Stimulated activated CD4-positive, alpha-beta T cell treated with anti-CD3 and anti-CD28 coated beads, Interleukin-12 subunit alpha, Interleukin-12 subunit beta, amount 100 ng/mL, for 48 hours (primary cell): ENCODE measurements around the gene LCE1C.

ENCODE experiments used
- DNase-seq, 3 donors: peaks; one replicate each; pipeline ENCODE4 v3.0.0-alpha.2; 2020; ENCODE audit warnings: low read depth in 2 of 3, low spot score in 1 of 3

LCE1C gene, protein sequence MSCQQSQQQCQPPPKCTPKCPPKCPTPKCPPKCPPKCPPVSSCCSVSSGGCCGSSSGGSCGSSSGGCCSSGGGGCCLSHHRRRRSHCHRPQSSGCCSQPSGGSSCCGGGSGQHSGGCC

DNA sequence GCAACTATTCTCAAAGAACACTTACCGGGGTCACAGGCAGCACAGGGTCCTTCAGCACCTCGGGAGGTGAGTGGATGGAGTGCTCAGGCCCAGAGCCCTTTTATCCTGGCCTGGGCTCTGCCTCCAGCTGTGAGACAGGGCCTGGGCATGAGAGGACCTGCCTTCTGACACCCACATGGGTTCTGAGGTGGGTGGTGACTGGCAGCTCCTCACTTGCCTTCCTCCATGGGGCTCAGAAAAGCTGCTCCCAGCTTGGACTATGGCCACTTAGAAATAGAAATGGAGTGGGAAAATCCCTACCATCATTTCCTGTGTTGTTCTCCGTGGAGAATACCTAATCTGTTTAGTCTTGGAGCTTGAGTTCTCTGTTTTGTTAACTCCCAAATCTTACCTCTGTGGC, at the start of gene LCE1C:
Gene LCE1C (minus strand): TSS at position 76 of the 400 bp plus-strand sequence. CDS start 1,173 bp downstream, outside the sequence.
- no peak for DNase-seq

DNA sequence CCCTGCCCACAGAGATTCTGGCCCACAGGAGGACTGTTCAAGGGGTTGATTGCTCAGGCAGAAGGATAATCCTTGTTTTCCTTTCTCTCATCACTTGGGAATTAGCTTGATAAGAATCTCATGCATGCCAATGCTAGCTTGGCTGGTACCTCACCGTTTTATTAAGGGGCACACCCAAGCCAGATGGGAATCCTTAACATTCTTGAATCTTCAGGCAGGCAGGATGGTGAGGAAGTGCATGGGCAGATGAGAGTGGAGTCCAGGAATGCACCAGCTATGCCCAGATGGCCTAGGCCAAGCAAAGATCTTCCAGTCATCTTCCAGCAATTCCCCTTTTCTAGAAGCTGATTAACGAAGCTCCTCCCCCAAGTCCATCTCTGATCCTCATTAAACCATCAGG, 49.2 kb upstream of the LCE1C start:
- DNase-seq = no peak

DNA sequence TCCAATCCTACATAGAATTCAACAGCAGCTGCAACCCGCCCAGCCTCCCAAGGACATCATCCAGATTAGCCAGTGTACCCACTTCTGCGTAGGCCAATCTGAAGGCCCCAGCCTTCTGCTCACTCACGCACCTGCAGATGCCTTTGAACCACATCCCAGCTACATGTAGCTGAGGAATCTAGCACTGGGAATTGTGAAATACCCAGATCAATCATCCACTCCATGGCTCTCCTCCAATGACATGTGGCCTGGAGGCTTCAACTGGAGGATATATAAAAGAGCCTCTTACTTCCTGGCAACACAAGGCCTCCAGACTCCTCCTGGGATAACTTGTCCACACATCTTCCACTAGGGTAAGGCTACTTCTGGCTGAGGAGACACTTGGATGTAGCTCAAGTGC, 36.1 kb upstream of the LCE1C start, which contains the start of gene LCE6A:
Gene LCE6A (plus strand): TSS at position 301 of the 400 bp plus-strand sequence. CDS start 665 bp downstream, outside the sequence.
- no peak for DNase-seq

DNA sequence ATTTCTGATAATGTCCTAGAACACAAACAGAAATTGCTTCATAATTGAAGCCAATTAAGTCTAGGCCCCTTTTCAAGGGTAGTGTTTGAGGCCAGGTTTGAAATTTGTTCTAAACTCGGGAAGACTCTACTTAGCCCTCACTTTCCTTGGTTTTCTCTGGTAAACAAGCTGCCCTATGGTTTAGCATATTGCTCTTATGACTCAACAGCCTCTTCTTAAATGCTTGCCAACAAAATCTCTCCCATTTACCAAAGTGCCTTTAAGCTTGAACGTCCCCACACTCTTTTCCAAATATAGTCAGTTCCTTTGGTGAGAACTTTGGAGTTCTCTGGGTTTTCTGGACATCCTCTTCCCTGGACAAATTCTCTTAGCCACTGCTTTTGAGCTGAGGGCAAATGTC, 30.4 kb upstream of the LCE1C start:
- no peak for DNase-seq

DNA sequence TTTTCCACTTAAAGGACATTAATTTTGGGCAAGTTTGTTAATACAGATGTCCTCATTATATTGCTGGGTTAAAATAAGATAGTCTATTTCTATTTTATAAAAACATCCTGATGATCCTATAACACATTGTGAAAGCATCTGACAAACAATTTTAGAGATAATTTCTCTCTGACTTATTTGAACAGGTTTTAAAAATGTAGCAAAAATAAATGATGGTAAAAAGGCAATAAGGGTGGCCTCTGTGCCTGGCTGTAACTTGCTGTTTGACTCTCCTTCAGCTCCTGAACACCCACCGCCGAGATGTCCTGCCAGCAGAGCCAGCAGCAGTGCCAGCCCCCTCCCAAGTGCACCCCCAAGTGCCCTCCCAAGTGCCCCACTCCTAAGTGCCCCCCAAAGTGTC, 20.7 kb upstream of the LCE1C start, which contains the start of gene LCE1A:
Gene LCE1A (plus strand): TSS at position 301 of the 400 bp plus-strand sequence. CDS start 0 bp downstream, at position 301.
- DNase-seq = no peak

DNA sequence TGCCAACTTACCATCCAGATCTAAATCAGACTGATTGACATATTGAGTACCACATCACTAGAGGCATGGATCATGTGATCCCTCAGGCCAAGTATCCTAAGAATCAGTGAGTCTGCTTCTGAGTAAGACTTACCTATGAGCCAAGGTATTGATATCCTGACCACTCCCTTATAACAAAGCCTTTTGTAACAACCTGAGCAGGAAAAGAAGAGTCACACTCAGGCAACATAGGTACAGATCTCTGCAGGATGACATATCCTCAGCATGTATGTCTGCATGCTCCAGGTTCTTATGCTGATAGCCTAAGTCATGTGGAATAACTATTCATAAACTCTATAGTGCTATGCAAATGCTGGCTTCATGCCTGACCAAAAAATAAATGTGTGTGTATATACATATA, 18.5 kb upstream of the LCE1C start:
- DNase-seq = no peak

DNA sequence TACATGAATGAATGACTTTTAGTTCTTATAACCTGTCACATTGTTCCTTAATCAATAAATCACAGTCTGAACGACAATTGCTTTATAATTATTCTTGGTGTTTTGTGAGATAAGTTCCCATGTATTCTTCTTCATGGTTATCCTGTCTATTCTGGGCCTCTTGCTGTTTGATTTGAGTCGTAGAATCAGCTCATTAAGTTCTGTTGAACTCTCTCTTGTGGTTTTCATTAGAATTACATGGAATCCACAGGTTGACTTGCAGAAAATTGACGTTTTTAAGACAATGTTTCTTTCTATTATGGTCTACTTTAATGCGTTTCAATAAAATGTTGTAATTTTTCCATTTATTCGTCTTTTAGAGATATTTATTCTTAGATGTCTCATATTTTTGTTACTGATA, 16.8 kb upstream of the LCE1C start:
- DNase-seq = no peak

DNA sequence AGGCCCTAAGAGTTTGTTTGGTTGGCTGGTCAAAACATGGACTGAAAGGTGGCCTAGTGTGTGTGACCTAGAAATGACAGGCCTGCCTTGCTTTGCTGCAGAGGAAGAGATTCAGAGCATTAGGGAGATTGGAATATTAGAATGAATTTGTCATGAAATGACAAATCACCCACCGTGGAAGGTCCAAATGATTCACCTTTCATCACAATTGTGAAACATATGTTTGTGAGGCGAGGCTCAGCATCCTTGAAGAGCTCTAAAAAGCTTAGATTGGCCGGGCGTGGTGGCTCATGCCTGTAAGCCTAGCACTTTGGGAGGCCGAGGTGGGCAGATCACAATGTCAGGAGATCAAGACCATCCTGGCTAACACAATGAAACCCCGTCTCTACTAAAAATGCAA, 10.9 kb upstream of the LCE1C start:
- no peak for DNase-seq

DNA sequence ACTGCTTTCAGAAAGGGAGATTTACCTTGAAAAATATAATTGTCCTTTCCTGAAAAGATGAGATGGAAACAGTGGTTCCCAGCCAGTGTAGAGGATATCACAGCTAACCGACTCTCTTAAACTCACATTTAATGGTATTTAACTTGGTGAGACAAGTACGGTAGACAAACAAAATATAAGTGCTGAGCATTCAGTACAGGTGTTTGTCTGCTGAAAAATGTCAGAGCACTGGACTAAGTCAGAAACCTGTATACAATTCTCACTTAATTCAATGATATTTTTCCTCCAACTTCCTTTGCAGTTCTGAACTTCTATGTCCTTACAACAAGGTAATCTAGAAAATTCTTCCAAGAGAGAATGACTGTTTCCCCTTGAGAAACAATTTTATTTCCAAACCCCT, 5.2 kb upstream of the LCE1C start, which contains the start of gene LCE1B:
Gene LCE1B (plus strand): TSS at position 301 of the 400 bp plus-strand sequence. CDS start 476 bp downstream, outside the sequence.
- DNase-seq = no peak

DNA sequence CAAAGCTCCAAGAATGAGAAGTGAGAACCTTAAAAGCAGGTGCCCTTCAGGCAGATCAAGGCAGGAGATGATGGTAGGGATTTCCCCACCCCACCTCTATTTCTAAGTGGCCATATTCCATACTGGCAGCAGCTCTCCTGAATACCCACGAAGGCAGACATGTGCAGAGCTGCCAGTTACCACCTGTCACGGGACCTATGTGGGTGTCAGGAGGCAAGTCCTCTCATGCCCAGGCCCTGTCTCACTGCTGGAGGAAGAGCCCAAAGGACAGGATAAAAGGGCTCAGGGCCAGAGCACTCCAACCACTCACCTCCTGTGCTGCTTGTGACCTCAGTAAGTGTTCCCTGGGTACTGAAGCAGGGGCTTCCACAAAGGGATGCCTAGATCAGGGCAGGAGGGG, 4.6 kb upstream of the LCE1C start:
- DNase-seq = no peak

DNA sequence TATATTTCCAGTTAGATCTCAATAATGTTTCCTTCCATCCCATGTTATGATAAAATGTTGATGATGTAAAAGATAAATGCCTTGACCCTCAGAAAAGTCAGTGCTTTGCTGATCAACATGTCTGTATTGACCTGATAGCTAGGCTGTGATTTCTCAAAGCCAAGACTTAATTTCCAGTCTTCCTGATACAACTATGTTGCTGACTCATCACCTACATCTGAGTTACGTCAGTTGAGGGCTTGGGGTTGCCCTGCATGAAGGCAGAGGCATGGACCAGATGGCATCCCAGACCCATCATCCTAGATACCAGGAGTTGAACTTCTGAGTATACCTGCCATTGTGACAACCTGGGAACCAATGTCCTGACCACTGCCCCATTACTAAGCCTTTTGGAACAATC, 5.1 kb downstream of the LCE1C start:
- DNase-seq = no peak

DNA sequence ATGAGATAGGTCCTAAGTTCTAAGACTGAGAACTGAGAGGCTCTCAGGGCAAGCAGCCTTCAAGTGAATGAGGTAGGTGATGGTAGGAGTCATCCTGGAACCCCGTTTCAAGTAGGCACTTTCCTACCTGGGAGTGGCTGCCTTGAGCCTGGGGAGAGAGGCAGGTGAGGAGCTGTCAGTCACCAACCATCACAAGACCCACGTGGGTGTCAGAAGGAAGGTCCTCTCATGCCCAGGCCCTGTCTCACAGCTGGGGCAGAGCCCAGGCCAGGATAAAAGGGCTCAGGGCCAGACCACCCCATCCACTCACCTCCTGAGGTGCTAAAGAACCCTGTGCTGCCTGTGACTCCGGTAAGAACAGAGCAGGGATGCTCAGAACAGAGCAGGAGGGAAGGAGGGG, 10.0 kb downstream of the LCE1C start, which contains the start of gene LCE1D:
Gene LCE1D (plus strand): TSS at position 301 of the 400 bp plus-strand sequence. CDS start 1,074 bp downstream, outside the sequence.
- DNase-seq = no peak

DNA sequence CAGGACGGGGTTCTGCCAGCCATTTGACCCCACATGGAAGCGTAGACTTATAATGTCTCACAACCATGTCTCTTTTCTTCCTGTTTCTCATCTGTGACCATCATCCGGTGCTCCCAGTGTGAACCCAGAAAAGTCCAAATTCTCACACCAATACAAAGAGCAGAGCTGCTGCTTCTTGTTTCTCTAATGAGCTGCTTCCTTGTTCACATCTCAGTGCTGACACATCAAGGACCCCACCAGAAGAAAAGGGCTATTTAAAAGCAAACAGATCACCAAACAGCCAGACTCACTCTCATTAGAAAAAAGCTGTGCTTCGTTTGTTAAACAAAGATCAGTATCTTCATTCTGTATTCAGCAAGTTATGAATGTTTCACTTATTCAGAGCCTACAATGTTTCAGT, 10.8 kb downstream of the LCE1C start:
- no peak for DNase-seq

DNA sequence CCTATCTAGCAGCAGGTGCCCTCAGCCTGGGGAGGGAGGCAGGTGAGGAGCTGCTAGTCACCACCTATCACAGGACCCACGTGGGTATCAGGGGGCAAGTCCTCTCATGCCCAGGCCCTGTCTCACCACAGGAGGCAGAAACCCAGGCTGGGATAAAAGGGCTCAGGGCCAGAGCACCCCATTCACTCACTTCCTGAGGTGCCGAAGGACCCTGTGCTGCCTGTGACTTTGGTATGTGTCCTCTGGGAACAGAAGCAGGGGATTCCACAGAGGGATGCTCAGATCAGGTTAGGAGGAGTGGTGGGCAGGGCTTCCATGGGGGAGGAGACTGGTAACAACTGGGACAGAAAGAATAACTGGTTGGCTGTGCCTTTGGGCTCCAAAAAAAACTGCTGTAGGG, 20.4 kb downstream of the LCE1C start, which contains the start of gene LCE1E:
Gene LCE1E (plus strand): TSS at position 181 of the 400 bp plus-strand sequence. CDS start 1,043 bp downstream, outside the sequence.
- no peak for DNase-seq

DNA sequence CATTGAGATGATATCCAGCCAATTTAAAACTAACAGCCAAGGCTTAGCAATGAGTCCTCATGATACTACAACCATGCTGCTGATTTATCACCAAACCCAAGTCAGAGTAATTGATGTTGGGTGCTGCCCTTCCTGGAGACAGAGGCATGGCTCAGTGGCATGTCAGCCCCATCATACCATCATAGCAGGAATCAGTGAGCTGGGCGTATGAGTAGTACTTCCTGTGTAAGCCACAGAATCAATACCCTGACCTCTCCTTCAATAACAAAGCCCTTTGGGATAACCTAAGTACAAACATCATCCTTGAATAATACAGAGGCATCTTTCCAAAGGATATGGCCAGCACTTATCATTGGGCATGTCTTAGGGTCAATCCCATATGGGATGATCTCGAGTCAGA, 23.4 kb downstream of the LCE1C start:
- no peak for DNase-seq

DNA sequence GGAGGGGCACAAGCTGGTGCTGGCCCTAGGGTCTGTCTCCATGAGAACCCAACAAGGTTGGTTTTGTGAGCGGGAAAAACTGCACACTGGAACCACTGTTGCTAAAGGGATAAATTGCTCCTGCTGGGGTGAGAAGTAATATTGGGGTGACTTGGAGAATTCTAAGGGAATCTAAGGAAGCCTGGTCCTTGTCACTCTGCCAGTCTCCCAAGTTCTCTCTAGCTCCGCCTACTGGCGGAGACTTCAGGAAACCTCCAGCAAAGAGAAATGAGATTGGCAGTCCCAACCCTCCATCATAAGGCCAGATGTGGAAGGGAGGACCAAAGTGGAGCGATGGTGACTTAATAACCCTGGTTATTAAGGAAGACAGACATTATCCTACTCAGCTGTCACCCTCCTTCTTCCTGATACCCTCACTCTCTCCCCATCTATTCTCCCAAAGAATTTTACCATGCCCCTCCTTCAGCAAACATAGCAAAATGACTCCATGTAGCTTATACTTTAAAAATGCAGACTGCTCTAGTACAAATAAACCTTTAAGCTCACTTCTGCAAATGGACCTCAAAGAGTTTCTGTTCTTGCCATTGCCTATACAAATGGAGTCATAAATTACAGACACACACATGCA, 28.8 kb downstream of the LCE1C start:
- DNase-seq = no peak

DNA sequence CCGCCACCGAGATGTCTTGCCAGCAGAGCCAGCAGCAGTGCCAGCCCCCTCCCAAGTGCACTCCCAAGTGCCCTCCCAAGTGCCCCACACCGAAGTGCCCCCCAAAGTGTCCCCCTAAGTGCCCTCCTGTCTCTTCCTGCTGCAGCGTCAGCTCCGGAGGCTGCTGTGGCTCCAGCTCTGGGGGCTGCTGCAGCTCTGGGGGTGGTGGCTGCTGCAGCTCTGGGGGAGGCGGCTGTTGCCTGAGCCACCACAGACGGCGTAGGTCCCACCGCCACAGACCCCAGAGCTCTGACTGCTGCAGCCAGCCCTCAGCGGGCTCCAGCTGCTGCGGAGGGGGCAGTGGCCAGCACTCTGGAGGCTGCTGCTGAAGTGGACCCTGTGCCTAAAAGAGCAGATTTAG, 30.1 kb downstream of the LCE1C start:
- DNase-seq = no peak

DNA sequence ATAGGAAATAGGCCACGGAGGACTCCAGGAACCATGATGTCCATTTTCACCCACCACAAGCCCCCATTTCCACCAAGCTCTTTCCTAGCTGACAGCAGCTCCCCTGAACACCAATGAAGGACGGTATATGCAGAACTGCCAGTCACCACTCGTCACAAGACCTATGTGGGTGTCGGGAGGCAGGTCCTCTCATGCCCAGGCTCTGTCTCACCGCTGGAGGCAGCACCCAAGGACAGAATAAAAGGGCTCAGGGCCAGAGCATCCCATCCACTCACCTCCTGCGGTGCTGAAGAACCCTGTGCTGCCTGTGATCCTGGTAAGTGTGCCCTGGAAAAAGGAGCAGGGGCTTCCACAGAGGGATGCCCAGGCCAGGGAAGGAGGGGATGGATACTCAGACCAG, 31.6 kb downstream of the LCE1C start, which contains the start of gene LCE1F:
Gene LCE1F (plus strand): TSS at position 266 of the 400 bp plus-strand sequence. CDS start 1,232 bp downstream, outside the sequence.
- no peak for DNase-seq

DNA sequence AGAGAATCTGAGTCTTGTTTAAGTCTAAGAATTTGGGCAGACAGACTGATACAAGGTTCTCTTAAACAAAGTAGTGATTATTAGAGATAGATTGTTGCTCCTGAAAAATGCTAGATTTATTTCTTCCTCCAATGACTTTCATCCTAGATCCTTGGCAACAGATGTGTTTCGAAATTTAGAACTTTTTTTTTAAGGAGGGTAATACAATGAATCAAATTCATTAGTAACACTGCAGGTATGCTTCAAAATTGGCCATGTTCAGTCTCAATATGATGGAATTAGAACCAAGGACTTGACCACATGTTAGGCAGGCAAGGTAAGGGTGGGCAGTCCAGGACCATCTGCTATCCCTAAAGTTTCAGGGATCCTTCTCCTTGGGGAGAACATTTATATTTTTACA, 36.0 kb downstream of the LCE1C start:
- no peak for DNase-seq

DNA sequence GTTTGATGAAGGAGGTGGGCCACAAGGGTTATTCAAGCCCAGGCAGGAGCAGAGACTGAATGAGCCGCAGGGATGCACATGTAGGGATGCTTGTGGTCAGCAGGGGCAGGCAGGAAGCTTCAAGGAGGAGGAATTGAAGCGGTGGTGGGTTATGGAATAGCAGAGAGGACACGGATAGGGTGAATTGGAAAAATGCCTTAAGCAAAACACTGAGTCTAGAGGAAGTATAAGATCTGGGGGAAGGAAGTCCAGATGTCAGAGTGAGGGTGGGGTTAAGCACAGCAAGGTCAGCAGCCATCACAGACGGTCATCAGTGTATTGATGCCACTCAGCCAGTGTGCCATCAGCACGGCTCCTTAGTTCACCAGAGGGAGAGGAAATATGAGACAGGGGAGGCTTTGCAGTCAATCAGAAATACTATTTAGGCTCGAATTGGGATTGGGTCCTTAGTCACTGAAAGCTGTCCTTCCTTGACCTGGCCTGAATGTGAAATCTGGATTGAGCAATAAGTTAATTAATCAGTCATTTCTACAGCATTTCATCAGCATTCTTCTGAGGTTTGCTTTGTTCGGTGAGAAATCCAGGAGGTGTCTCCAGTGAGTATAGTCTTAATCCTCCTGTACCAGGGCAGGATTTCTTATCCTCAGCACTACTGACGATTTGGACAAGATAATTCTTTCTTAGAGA, 37.5 kb downstream of the LCE1C start:
- DNase-seq = no peak

DNA sequence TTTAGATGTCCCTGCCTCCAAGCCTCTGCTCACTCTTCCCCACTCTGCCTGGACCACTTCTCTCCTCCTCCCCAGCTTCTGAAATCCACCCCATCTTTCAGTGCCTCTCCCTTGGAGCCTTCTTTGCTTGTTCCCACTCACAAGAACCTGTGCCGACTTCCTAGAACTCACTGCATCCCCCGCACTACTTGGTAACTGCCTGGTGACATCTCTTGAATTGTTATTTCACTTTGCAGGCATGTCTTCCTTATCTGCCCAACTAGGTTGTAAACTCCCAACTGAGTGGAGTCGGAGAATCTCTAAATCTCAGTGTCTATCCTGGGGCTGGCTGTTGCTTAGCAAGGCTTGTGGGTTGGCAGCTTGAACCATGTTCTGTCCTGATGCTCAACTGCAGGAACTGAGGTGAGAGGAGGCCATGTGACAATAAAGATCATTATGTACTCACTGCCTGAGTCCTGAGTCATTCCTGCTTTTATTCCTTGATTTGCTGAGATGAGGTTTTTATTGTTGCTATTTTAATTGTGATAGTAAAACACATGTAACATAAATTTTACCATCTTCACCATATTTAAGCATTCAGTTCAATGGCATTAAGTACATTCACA, 44.7 kb downstream of the LCE1C start:
- DNase-seq = no peak
